NCI-H446 treated with DMSO at 0.1 percent for 48 hours (cell line): Measurements from ENCODE around the gene PIK3C2G.
"Not testable (repeated sequence)": the region's sequence is repeated elsewhere in the genome, so short reads cannot be mapped to it uniquely, and the experiment has no call there.

ENCODE experiments used
- DNase-seq: peaks from one replicate; lab custom pipeline; 2025; lab: John Stamatoyannopoulos, UW

The PIK3C2G gene

GRCh38 chr12:18468246-18469075 is 207.1 kb downstream of the PIK3C2G start:
- DNase-seq = peak; percentile 60

- DNase-seq = no peak
Measured at GRCh38 chr12:18470251-18470650, 208.9 kb downstream of the PIK3C2G start.

DNA sequence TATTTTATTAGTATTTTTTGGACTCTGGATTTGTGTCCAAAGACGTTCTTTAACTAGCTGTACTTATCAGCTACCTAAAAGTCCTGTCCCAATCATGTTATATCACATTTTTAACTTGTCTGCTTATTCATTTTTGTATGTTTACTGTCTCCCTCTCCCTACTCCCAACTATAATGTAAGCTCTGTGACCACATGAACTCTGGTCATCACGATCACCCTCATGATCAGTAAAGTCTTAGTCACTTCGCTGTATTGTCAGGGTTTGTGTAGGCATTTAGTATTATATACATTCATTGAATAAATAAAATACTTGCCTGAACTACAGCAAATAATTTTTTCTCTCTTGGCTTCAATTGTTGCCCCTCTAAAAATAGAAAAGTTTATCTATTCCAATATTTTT is 211.0 kb downstream of the PIK3C2G start:
- DNase-seq = no peak

DNA sequence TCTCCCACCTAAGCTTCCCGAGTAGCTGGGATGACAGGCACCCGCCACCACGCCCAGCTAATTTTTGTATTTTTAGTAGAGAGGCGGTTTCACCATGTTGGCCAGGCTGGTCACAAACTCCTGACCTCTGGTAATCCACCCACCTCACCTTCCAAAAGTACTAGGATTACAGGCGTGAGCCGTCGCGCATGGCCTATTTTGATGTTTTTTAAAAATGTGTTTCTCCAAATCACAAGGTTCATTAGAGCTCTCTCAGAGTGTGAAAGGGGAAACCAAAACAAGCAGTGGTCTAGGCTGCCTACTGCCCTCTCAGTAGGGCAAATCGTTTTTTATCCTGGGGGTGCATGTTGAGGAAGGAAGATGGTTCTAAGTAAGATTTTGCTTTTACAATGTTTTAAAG is 211.5 kb downstream of the PIK3C2G start:
- DNase-seq = no peak

DNA sequence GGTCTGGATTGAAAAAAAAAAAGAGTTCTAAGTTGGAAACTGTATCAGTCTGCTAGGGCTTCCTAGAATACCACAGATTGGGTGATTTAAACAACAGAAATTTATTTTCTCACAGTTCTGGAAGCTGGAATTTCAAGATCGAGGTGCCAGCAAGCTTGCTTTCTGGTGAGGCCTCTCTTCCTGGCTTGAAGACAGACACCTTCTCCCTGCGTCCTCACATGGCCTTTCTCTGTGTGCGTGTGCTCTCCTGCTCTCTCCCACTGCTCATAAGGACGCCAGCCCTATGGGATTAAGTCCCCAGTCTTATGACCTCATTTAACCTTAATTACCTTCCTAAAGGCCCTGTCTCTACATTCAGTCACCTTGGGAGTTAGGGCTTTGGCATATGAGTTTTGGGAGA is 215.5 kb downstream of the PIK3C2G start:
- no peak for DNase-seq

GRCh38 chr12:18479256-18479655 is 217.9 kb downstream of the PIK3C2G start:
- DNase-seq = no peak

- DNase-seq = no peak
Measured at GRCh38 chr12:18482601-18483120, 221.3 kb downstream of the PIK3C2G start.

- DNase-seq = peak; percentile 63
Measured at GRCh38 chr12:18483698-18484325, 222.5 kb downstream of the PIK3C2G start.

GRCh38 chr12:18486036-18486435 is 224.7 kb downstream of the PIK3C2G start:
- no peak for DNase-seq

DNA sequence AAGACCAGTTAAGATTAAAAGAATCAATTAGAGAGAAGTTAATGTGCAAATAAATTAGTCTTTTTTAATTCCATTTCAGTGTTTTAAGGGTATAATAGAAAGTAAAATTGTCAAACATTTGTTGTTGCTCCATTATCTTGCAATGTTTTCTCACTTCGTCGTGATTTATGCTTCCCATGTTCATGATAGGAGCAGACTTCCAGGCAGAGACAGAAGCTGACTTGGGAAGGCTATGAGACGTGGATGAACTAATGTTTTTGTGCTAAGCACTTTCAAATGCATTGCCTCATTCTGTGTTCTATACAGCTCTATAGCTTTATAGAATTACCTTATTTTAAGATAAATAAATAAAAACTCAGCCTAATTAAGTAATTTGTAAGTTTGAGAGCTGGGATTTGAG is 226.2 kb downstream of the PIK3C2G start:
- no peak for DNase-seq

DNA sequence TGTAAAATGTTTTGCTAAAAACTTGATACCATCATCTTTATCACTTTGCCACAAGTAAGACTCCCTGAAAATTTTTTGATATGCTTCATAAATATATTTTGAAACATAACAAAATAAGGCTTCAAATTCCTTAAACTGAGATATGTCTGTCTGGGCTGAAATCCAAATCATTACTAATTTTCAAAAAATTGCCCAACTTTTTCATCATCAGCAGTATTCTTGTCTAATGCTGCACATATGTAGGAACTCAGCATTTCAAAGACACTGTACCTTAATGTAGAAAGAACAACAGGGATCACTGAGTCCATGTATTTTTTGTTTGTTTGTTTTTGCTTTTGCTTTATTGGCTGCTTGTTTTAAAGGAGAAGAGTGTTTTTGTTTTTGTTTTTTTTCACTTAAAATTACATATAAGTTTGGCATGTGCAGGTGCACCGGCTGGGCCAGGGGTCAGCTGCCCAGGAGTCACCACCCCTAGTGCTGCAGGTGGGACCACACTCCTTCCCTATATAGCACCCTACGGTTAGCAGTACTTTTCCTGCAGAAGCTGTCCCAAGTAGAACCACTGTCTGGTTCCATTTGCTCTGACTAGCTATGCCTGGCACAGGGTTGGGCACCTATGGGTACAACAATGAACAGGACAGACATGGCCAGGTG is 231.2 kb downstream of the PIK3C2G start:
- DNase-seq = peak; percentile 13

GRCh38 chr12:18496156-18496555 is 234.8 kb downstream of the PIK3C2G start:
- DNase-seq = peak; percentile 51

GRCh38 chr12:18500160-18500574 is 238.8 kb downstream of the PIK3C2G start:
- not testable (repeated sequence) for DNase-seq

- DNase-seq = not testable (repeated sequence)
Measured at GRCh38 chr12:18500736-18501135, 239.4 kb downstream of the PIK3C2G start.

- no peak for DNase-seq
Measured at GRCh38 chr12:18502422-18502968, 241.2 kb downstream of the PIK3C2G start.

DNA sequence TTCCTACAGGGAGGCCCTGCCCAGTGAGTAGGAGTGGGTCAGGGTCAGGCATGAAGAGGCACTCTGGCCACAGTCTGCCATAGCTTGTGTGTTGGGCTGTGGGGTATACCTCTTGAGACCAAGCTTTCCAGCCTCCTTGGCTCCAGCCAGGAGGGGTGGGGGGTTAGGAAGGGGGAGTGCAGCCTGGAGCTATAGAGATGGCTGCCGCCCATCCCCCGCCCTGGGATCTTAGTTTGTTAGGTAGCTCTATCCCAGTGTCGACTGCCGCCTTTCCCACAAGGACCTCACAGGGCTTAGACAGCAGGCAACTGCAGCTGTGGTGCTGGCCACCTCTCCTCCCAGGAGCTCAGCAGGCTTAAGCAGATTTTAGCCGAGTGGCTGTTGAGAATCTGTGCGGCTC is 260.1 kb downstream of the PIK3C2G start:
- no peak for DNase-seq

DNA sequence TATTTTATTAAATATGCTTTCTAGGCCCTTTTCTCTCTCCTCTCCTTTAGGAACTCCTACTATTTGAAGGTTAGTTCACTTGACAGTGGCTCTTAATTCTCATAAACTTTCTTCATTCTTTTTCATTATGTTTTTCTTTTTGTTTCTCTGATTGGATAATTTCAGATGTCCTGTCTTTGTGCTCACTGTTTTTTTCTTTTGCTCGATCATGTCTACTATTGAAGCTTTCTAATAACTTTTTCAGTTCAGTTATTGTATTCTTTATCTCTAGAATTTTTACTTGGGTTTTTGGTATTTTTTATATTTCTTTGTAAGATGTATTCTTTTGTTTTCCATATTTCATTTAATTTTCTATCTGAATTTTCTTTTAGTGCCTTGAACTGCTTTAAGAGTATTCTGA is 261.5 kb downstream of the PIK3C2G start:
- DNase-seq = no peak

GRCh38 chr12:18542497-18542896 is 281.2 kb downstream of the PIK3C2G start:
- not testable (repeated sequence) for DNase-seq

- DNase-seq = no peak
Measured at GRCh38 chr12:18546399-18546798, 285.1 kb downstream of the PIK3C2G start.

DNA sequence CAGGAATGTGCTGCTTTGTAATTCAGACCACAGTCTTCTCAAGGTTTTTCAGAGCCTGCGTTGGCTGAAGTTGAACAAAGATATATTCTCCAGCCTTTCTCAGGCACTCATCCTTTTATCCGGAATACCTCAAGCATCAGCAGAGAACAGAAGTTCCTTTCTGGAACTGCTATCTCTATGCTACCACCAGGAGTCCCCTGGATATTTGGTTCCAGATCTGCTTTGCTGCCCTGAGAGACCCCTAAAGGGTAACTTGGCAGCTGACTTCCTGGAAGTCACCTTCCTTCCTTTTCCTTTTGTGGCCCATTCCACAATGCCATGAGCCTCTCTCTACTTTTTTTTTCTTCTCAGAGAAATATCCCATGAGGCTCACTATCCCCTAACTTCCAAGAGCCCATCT is 288.3 kb downstream of the PIK3C2G start:
- no peak for DNase-seq

GRCh38 chr12:18551106-18551505 is 289.8 kb downstream of the PIK3C2G start:
- no peak for DNase-seq

DNA sequence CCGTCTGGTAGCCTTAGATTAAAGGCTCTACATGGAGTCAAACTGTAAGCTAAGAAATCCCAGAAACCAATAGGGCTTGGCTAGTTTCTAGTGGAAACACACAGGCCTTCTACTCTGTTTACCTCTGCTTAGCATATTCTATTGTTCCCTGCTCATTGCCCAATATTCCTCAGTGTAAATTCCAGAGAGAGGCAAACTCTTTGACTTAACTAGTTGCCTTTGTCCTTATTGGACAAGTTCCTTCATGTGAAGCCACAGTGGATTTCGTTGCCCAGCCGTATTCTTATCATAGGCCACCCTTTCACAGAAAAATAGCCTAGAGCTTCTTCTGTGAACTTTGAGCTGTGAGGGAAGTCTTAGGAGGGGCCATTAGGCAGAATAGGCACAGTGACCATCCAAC is 290.4 kb downstream of the PIK3C2G start:
- no peak for DNase-seq
